Measurements from ENCODE around the gene PGPEP1. TPM values are rescaled to one million over a fixed set of nuclear protein-coding genes. Genes with fewer than 3 reads are reported as not detected.

PGPEP1 gene
- polyA plus RNA-seq, 1 donor from 2014 or later = 5.9 TPM

DNA sequence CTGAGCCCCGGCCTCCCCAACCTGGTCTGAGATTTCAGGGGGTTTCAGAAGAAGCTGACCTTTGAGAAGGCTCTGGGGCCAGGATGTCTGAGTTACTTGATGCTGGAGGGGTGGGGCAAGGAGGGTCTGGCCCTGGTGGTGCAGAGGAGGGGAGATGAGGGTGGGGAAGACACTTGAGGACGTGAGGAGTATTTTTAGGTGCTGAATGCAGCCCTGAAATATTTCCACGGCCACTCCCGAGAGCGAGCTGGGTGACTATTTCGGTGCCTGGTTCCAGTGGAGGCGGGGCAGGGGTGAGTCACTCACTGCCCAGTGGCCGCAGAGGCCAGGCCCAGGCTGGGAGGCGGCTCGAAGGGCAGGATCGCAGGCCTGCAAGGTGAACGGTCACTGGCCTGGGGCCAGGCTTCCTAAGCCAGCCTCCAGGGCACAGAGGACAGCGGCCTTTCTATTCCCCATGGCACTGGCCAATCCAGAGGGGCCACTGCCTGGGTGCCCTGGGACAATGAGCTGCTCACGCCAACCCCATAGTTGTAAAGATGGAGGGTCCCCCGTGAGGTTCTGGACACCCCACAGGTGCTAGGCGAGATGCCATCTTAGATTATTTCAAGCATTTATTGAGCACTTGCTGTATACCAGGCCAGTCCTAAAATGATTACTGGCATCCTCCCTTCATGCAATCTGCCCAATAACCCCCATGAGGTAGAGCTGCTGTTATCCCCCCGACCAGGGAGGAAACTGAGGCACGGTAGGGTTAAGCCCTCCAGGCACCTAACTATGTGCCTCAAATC is 39.3 kb upstream of the PGPEP1 start:
- H3K9ac ChIP-seq (ENCODE audit: low read length) = no peak overlapping the region
- H3K4me2 ChIP-seq (ENCODE audit: low read length) = no peak overlapping the region
- H3K4me3 ChIP-seq (ENCODE audit: low read length) = no peak overlapping the region
- H2AFZ ChIP-seq (ENCODE audit: low read depth, low read length) = no peak overlapping the region
- no peak for TF ChIP-seq EZH2 (IDR thresholded peaks at IDR 0.05; ENCODE audit: borderline replicate concordance, insufficient read depth, low read length, poor library complexity, severe bottlenecking)
- no peak for TF ChIP-seq EP300 (conservative IDR thresholded peaks at IDR 0.05; ENCODE audit: poor library complexity, severe bottlenecking)
- TF ChIP-seq, protein P1, sequence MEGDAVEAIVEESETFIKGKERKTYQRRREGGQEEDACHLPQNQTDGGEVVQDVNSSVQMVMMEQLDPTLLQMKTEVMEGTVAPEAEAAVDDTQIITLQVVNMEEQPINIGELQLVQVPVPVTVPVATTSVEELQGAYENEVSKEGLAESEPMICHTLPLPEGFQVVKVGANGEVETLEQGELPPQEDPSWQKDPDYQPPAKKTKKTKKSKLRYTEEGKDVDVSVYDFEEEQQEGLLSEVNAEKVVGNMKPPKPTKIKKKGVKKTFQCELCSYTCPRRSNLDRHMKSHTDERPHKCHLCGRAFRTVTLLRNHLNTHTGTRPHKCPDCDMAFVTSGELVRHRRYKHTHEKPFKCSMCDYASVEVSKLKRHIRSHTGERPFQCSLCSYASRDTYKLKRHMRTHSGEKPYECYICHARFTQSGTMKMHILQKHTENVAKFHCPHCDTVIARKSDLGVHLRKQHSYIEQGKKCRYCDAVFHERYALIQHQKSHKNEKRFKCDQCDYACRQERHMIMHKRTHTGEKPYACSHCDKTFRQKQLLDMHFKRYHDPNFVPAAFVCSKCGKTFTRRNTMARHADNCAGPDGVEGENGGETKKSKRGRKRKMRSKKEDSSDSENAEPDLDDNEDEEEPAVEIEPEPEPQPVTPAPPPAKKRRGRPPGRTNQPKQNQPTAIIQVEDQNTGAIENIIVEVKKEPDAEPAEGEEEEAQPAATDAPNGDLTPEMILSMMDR (IDR thresholded peaks at IDR 0.05; ENCODE audit: poor library complexity, severe bottlenecking) = no peak
- no peak for TF ChIP-seq SMC3 (conservative IDR thresholded peaks at IDR 0.05; ENCODE audit: poor library complexity)
- TF ChIP-seq TAF1 (IDR thresholded peaks at IDR 0.05; ENCODE audit: low read depth) = no peak
- no peak for TF ChIP-seq MXI1 (conservative IDR thresholded peaks at IDR 0.05; ENCODE audit: poor library complexity, severe bottlenecking)
- TF ChIP-seq RAD21 (conservative IDR thresholded peaks at IDR 0.05) = no peak
- TF ChIP-seq, protein P2, sequence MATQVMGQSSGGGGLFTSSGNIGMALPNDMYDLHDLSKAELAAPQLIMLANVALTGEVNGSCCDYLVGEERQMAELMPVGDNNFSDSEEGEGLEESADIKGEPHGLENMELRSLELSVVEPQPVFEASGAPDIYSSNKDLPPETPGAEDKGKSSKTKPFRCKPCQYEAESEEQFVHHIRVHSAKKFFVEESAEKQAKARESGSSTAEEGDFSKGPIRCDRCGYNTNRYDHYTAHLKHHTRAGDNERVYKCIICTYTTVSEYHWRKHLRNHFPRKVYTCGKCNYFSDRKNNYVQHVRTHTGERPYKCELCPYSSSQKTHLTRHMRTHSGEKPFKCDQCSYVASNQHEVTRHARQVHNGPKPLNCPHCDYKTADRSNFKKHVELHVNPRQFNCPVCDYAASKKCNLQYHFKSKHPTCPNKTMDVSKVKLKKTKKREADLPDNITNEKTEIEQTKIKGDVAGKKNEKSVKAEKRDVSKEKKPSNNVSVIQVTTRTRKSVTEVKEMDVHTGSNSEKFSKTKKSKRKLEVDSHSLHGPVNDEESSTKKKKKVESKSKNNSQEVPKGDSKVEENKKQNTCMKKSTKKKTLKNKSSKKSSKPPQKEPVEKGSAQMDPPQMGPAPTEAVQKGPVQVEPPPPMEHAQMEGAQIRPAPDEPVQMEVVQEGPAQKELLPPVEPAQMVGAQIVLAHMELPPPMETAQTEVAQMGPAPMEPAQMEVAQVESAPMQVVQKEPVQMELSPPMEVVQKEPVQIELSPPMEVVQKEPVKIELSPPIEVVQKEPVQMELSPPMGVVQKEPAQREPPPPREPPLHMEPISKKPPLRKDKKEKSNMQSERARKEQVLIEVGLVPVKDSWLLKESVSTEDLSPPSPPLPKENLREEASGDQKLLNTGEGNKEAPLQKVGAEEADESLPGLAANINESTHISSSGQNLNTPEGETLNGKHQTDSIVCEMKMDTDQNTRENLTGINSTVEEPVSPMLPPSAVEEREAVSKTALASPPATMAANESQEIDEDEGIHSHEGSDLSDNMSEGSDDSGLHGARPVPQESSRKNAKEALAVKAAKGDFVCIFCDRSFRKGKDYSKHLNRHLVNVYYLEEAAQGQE (IDR thresholded peaks at IDR 0.05; ENCODE audit: borderline replicate concordance) = no peak
- no peak for TF ChIP-seq POLR2AphosphoS5 (IDR thresholded peaks at IDR 0.05)
- no peak overlapping the region for H3K27ac ChIP-seq (ENCODE audit: low read length)
- no peaks in the 10 kb centered on the region for H3K27me3 ChIP-seq (ENCODE audit: insufficient read depth, low read depth, low read length)
- no peaks in the 10 kb centered on the region for H3K9me3 ChIP-seq (ENCODE audit: low read length)
- H3K36me3 ChIP-seq (ENCODE audit: insufficient read depth, low read length) = no peaks in the 10 kb centered on the region
- H3K9me2 ChIP-seq (ENCODE audit: insufficient read depth, low read length) = no peaks in the 10 kb centered on the region
- no peaks in the 10 kb centered on the region for H3F3A ChIP-seq (ENCODE audit: insufficient read depth, low read length, poor library complexity, severe bottlenecking)
- H4K20me1 ChIP-seq (ENCODE audit: insufficient read depth) = no peaks in the 10 kb centered on the region
- no peaks in the 10 kb centered on the region for H3K79me2 ChIP-seq (replicated peaks; ENCODE audit: insufficient read depth, low read length)

DNA sequence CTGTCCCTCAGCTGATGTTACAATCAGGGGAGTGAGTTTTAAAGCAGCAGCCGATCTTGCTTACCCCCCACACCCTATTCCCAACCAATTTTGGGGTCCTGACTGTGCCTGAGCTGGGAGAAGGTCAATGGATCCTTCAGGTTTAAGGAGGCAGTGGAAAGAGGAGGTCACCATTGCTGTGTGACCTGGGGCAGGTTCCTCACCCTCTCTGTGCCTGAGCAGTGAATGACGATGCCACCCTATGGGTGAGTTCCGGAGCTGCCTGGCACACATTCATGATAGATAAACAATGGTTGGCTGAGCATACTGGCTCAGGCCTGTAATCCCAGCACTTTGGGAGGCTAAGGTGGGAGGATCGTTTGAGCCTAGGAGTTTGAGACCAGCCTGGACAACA is 38.7 kb upstream of the PGPEP1 start:
- no peaks in the 10 kb centered on the region for H3K9me2 ChIP-seq (ENCODE audit: insufficient read depth, low read length)
- no peaks in the 10 kb centered on the region for H4K20me1 ChIP-seq (ENCODE audit: insufficient read depth)
- no peak overlapping the region for H3K27ac ChIP-seq (ENCODE audit: low read length)
- no peaks in the 10 kb centered on the region for H3K27me3 ChIP-seq (ENCODE audit: insufficient read depth, low read depth, low read length)
- no peaks in the 10 kb centered on the region for H3F3A ChIP-seq (ENCODE audit: insufficient read depth, low read length, poor library complexity, severe bottlenecking)
- H3K4me3 ChIP-seq (ENCODE audit: low read length) = no peak overlapping the region
- no peak overlapping the region for H2AFZ ChIP-seq (ENCODE audit: low read depth, low read length)
- TF ChIP-seq SMC3 (conservative IDR thresholded peaks at IDR 0.05; ENCODE audit: poor library complexity) = no peak
- TF ChIP-seq, protein P2 (IDR thresholded peaks at IDR 0.05; ENCODE audit: borderline replicate concordance) = no peak
- TF ChIP-seq, protein P1 (IDR thresholded peaks at IDR 0.05; ENCODE audit: poor library complexity, severe bottlenecking) = no peak
- no peak for TF ChIP-seq TAF1 (IDR thresholded peaks at IDR 0.05; ENCODE audit: low read depth)
- no peak for TF ChIP-seq EZH2 (IDR thresholded peaks at IDR 0.05; ENCODE audit: borderline replicate concordance, insufficient read depth, low read length, poor library complexity, severe bottlenecking)
- no peak for TF ChIP-seq RAD21 (conservative IDR thresholded peaks at IDR 0.05)
- no peak for TF ChIP-seq EP300 (conservative IDR thresholded peaks at IDR 0.05; ENCODE audit: poor library complexity, severe bottlenecking)
- TF ChIP-seq POLR2AphosphoS5 (IDR thresholded peaks at IDR 0.05) = no peak
- no peak for TF ChIP-seq MXI1 (conservative IDR thresholded peaks at IDR 0.05; ENCODE audit: poor library complexity, severe bottlenecking)
- no peak overlapping the region for H3K4me2 ChIP-seq (ENCODE audit: low read length)
- H3K9me3 ChIP-seq (ENCODE audit: low read length) = no peaks in the 10 kb centered on the region
- no peaks in the 10 kb centered on the region for H3K79me2 ChIP-seq (replicated peaks; ENCODE audit: insufficient read depth, low read length)
- H3K36me3 ChIP-seq (ENCODE audit: insufficient read depth, low read length) = no peaks in the 10 kb centered on the region
- no peak overlapping the region for H3K9ac ChIP-seq (ENCODE audit: low read length)

Data from neural cell (in vitro differentiated cells).